ENCODE results near the gene KCNC4.

DNA sequence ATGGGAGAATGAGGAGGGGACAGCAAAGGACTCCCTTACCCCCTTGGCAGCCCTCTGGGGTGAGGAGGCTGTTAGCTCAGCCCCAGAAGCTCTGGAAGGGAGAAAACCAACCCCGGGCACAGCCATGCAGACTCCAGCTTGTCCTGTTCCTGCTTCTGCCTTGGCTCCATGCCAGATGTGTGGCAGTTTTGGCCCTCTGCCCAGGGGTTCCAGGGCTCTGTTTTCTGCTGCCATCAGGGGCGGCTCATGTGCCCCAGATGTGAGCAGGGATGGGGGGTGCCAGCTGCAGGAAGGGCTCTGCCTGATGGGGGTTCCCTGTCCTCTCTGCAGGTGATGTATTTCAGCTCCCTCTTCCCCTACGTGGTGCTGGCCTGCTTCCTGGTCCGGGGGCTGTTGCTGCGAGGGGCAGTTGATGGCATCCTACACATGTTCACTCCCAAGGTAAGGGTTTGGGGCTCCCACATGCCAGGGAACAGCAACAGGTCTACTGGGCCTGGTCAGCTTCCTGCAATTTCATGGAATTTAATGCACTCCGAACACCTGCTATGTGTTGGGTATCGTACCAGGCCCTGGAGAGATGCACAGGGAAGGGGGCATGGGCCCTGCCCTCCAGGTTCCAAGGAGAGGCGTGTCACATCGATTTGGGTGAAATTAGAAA is 33.7 kb upstream of the KCNC4 start:
- no peak for TF ChIP-seq POLR2AphosphoS5 (IDR thresholded peaks at IDR 0.05)
- TF ChIP-seq, protein P1, sequence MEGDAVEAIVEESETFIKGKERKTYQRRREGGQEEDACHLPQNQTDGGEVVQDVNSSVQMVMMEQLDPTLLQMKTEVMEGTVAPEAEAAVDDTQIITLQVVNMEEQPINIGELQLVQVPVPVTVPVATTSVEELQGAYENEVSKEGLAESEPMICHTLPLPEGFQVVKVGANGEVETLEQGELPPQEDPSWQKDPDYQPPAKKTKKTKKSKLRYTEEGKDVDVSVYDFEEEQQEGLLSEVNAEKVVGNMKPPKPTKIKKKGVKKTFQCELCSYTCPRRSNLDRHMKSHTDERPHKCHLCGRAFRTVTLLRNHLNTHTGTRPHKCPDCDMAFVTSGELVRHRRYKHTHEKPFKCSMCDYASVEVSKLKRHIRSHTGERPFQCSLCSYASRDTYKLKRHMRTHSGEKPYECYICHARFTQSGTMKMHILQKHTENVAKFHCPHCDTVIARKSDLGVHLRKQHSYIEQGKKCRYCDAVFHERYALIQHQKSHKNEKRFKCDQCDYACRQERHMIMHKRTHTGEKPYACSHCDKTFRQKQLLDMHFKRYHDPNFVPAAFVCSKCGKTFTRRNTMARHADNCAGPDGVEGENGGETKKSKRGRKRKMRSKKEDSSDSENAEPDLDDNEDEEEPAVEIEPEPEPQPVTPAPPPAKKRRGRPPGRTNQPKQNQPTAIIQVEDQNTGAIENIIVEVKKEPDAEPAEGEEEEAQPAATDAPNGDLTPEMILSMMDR (IDR thresholded peaks at IDR 0.05): no peak
- no peak for TF ChIP-seq POLR2A (IDR thresholded peaks at IDR 0.05)
